Esophagus squamous epithelium (tissue), 4 donors: ENCODE measurements around the gene SEPHS1.

Experiments used
- POLR2A ChIP-seq, 4 donors: fragments of 450-650 bp; IDR thresholded peaks; one replicate each; pipeline ENCODE4 v1.6.1; 2017; ENCODE audit warnings: antibody characterized with exemption in 4 of 4, mild to moderate bottlenecking in 4 of 4, moderate library complexity in 3 of 4
- TF ChIP-seq, protein P1 (sequence below), 6 experiments: fragments of 450-650 bp in 4 of 6; fragments of 200-600 bp in 2 of 6; sonication (generic) in 2 of 6; IDR thresholded peaks; one replicate each; pipeline ENCODE4 v1.5.1; 2016 to 2019; ENCODE audit warnings: antibody characterized with exemption in 6 of 6, mild to moderate bottlenecking in 4 of 6, moderate library complexity in 4 of 6

DNA sequence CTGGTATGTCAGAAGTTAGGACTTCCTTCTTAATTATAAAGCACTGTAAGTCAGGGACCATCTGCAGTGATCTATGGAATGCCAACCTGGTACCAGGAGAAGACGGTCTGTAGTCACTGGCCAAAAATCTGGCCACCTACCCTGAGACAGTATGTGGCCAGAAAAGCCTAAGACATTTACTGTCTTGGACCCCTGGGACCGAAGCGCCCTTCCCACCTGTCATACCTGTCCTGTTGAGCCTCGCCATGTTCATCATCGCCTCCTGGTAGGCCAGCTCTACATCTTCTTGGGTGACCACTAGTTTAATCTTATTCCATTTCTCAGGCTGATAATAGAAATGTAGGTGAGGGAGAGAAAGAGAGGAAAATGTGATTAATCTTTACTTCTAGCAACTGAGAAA lies 20.0 kb downstream of the SEPHS1 start:
- TF ChIP-seq POLR2A (IDR thresholded peaks at IDR 0.05): no peak
- TF ChIP-seq, protein P1, sequence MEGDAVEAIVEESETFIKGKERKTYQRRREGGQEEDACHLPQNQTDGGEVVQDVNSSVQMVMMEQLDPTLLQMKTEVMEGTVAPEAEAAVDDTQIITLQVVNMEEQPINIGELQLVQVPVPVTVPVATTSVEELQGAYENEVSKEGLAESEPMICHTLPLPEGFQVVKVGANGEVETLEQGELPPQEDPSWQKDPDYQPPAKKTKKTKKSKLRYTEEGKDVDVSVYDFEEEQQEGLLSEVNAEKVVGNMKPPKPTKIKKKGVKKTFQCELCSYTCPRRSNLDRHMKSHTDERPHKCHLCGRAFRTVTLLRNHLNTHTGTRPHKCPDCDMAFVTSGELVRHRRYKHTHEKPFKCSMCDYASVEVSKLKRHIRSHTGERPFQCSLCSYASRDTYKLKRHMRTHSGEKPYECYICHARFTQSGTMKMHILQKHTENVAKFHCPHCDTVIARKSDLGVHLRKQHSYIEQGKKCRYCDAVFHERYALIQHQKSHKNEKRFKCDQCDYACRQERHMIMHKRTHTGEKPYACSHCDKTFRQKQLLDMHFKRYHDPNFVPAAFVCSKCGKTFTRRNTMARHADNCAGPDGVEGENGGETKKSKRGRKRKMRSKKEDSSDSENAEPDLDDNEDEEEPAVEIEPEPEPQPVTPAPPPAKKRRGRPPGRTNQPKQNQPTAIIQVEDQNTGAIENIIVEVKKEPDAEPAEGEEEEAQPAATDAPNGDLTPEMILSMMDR (IDR thresholded peaks at IDR 0.05): no peak
